ENCODE measurements around the gene UQCR10.

GRCh38 chr22:29769723-29770321 lies 2.7 kb downstream of the UQCR10 start:
- TF ChIP-seq CTCF (IDR thresholded peaks at IDR 0.05) (no peak), POLR2A (IDR thresholded peaks at IDR 0.05) (no peak)
